HepG2 (cell line): Measurements from ENCODE around the gene SIGLEC6. TPM values are rescaled to one million over a fixed set of nuclear protein-coding genes. Genes with fewer than 3 reads are reported as not detected.
A peak's percentile ranks its signal among the peaks of the same experiment; 100 is the strongest.

Experiments used
- ATAC-seq: fragments of 200-7000 bp; cut with Tn5 transposase; 3 replicates; pipeline ENCODE4 v1.9.1; 2020; ENCODE audit warnings: mild to moderate bottlenecking, moderate library complexity
- BruUV-seq: library from RNA; stranded (reverse); fragments of 400-500 nt; replicated peaks from 2 replicates; lab custom pipeline; 2021; lab: Mats Ljungman, UMichigan
- CTCF ChIA-PET: fragments of 300-600 bp; formaldehyde crosslinking; extraction: SDS; loops from one replicate; lab custom pipeline; 2021; ENCODE audit warnings: low total read pairs, inconsistent platforms, low intra/inter-chr PET ratio; lab: Yijun Ruan, JAX
- POLR2A ChIA-PET: fragments of 350-600 bp; sonication (Branson Sonifier 250); formaldehyde crosslinking; loops from one replicate; lab custom pipeline; 2020; ENCODE audit warnings: antibody characterized with exemption, inconsistent platforms; lab: Yijun Ruan, JAX
- DNase-seq: peaks from one replicate; pipeline ENCODE4 v3.0.0-alpha.2; 2015; ENCODE audit warnings: low spot score
- FAIRE-seq: peaks from 3 replicates; lab custom pipeline; 2011; peaks lifted over from hg19 to GRCh38; lab: Jason Lieb, UNC
- H2AFZ ChIP-seq: one replicate; pipeline ENCODE4 v1.6.1; 2011; ENCODE audit warnings: low read length, inconsistent platforms
- H3K27ac ChIP-seq: fragments of 300-600 bp; 3 replicates; pipeline ENCODE4 v1.8.0; 2011; ENCODE audit warnings: mixed run types, mild to moderate bottlenecking, mixed read lengths, low read length, inconsistent platforms; ENCODE audit not compliant: insufficient read depth; ENCODE audit errors: extremely low read length
- H3K27me3 ChIP-seq, 2 experiments: fragments of 200-600 bp in 1 of 2; 2 replicates in 1 of 2; 3 replicates in 1 of 2; pipeline versions ENCODE4 v1.6.0 to v1.8.0; 2011; ENCODE audit warnings: low read length in 2 of 2, mild to moderate bottlenecking in 2 of 2, moderate library complexity in 2 of 2, inconsistent platforms in 1 of 2; ENCODE audit not compliant: insufficient read depth in 2 of 2, control insufficient read depth in 1 of 2
- H3K36me3 ChIP-seq, 2 experiments: fragments of 200-600 bp in 1 of 2; replicated peaks in 1 of 2; 2 replicates in 1 of 2; 3 replicates in 1 of 2; pipeline versions ENCODE4 v1.5.1 to v1.8.0; 2011; ENCODE audit warnings: low read length in 2 of 2, inconsistent platforms in 1 of 2; ENCODE audit not compliant: insufficient read depth in 2 of 2, control insufficient read depth in 1 of 2
- H3K4me1 ChIP-seq: 2 replicates; pipeline ENCODE4 v1.5.1; 2012; ENCODE audit warnings: low read length, inconsistent platforms; ENCODE audit not compliant: insufficient read depth
- H3K4me2 ChIP-seq: 2 replicates; pipeline ENCODE4 v1.6.0; 2011; ENCODE audit warnings: low read depth, low read length, inconsistent platforms
- H3K4me3 ChIP-seq, 3 experiments: fragments of 200-600 bp in 1 of 3; sonication (generic), shearing (Covaris generic) in 1 of 3; replicated peaks in 1 of 3; 2 replicates each; pipeline ENCODE4 v1.5.1; 2011 to 2016; ENCODE audit warnings: low read length in 3 of 3, inconsistent platforms in 2 of 3, low read depth in 2 of 3, mild to moderate bottlenecking in 2 of 3, control low read depth in 1 of 3, mixed read lengths in 1 of 3; ENCODE audit not compliant: insufficient read depth in 1 of 3
- H3K79me2 ChIP-seq: one replicate; pipeline ENCODE4 v1.6.1; 2011; ENCODE audit warnings: low read length, inconsistent platforms; ENCODE audit not compliant: insufficient read depth
- H3K9ac ChIP-seq: 2 replicates; pipeline ENCODE4 v1.6.0; 2011; ENCODE audit warnings: mild to moderate bottlenecking, low read depth, low read length, inconsistent platforms; ENCODE audit not compliant: insufficient read depth
- H3K9me3 ChIP-seq: 2 replicates; pipeline ENCODE4 v1.5.1; 2012; ENCODE audit warnings: mild to moderate bottlenecking, low read length
- H4K20me1 ChIP-seq: 2 replicates; pipeline ENCODE4 v1.6.0; 2011; ENCODE audit warnings: inconsistent platforms, mild to moderate bottlenecking, low read length, moderate library complexity; ENCODE audit not compliant: insufficient read depth
- KIAA2018 ChIP-seq: sonication (generic); formaldehyde crosslinking; IDR thresholded peaks from 2 replicates; pipeline ENCODE4 v1.5.0; 2020; ENCODE audit warnings: mild to moderate bottlenecking, missing genetic modification reagents, borderline replicate concordance
- LRRFIP1 ChIP-seq: sonication (generic); formaldehyde crosslinking; conservative IDR thresholded peaks from 2 replicates; pipeline ENCODE4 v1.4.0; 2020; ENCODE audit warnings: missing genetic modification reagents
- MATR3 ChIP-seq: sonication (generic); formaldehyde crosslinking; IDR thresholded peaks from 2 replicates; pipeline ENCODE4 v1.4.0; 2020; ENCODE audit warnings: missing genetic modification reagents
- NBN ChIP-seq: fragments of 450-650 bp; conservative IDR thresholded peaks from 2 replicates; pipeline ENCODE4 v1.6.1; 2017
- NR2C2 ChIP-seq: sonication (generic); formaldehyde crosslinking; IDR thresholded peaks from 2 replicates; pipeline ENCODE4 v1.4.0; 2020; ENCODE audit warnings: missing genetic modification reagents, mild to moderate bottlenecking, moderate library complexity, borderline replicate concordance
- PAF1 ChIP-seq: IDR thresholded peaks from 2 replicates; pipeline ENCODE4 v1.6.1; 2016; ENCODE audit warnings: missing genetic modification reagents, missing compliant biosample characterization
- SNRNP70 ChIP-seq: fragments of 200-400 bp; formaldehyde crosslinking; IDR thresholded peaks from 2 replicates; pipeline ENCODE4 v1.6.1; 2017; ENCODE audit warnings: mild to moderate bottlenecking, low read depth, low read length, moderate library complexity
- SP140L ChIP-seq: sonication (generic); formaldehyde crosslinking; IDR thresholded peaks from 2 replicates; pipeline ENCODE4 v1.4.0; 2020; ENCODE audit warnings: missing genetic modification reagents, borderline replicate concordance
- ZKSCAN5 ChIP-seq: sonication (generic); formaldehyde crosslinking; IDR thresholded peaks from 2 replicates; pipeline ENCODE4 v1.5.1; 2020; ENCODE audit warnings: mild to moderate bottlenecking, missing genetic modification reagents
- ZNF3 ChIP-seq: IDR thresholded peaks from 2 replicates; pipeline ENCODE4 v1.7.0; 2017; ENCODE audit warnings: inconsistent platforms
- ZNF430 ChIP-seq: sonication (generic); formaldehyde crosslinking; IDR thresholded peaks from 2 replicates; pipeline ENCODE4 v1.9.0; 2021; ENCODE audit warnings: mild to moderate bottlenecking, missing genetic modification reagents
- ZNF629 ChIP-seq: sonication (generic); formaldehyde crosslinking; conservative IDR thresholded peaks from 2 replicates; pipeline ENCODE4 v1.5.0; 2020; ENCODE audit warnings: missing genetic modification reagents
- ZNF891 ChIP-seq: sonication (generic); formaldehyde crosslinking; IDR thresholded peaks from 2 replicates; pipeline ENCODE4 v1.5.0; 2020; ENCODE audit warnings: mild to moderate bottlenecking, missing genetic modification reagents
- WGBS: methylation state at CpG from one replicate; pipeline ENCODE4 v1.1.6; 2017; ENCODE audit warnings: low lambda C conversion rate; 5-methylcytosine and 5-hydroxymethylcytosine counted together
- in situ Hi-C: cut with HindIII; loops from 2 replicates; pipeline ENCODE4 v1.10.0; 2017; ENCODE audit warnings: low pct_unique_long_range_greater_than_20kb; ENCODE audit not compliant: extremely low pct_ligation_motif_present
- intact Hi-C: fragments of 100-400 bp; cut with micrococcal nuclease; formaldehyde crosslinking; loops from one replicate; pipeline ENCODE4 v1.10.0; 2022; ENCODE audit not compliant: unreplicated experiment
- polyA plus RNA-seq, 8 experiments: library from polyadenylated mRNA; depleted of rRNA in 3 of 8; stranded (reverse) in 7 of 8; unstranded in 1 of 8; fragments of >200 nt; fragmentation: Illumina TruSeq in 4 of 8; extraction: Trizol in 4 of 8; gene quantifications; 2 replicates each; pipeline versions ENCODE4 v1.2.1 to v1.2.3, GENCODE V29; 2011 to 2016; ENCODE audit warnings: low read depth in 4 of 8, missing spikeins in 1 of 8, mixed read lengths in 1 of 8; ENCODE audit not compliant: insufficient read depth in 1 of 8
- total RNA-seq, 5 experiments: library from RNA; depleted of rRNA; stranded (reverse); fragments of >200 nt; fragmentation: Illumina TruSeq; extraction: Trizol; gene quantifications; 2 replicates each; pipeline ENCODE4 v1.2.3, GENCODE V29; 2016; ENCODE audit warnings: low read depth in 1 of 5
- TF ChIP-seq, protein P1 (sequence below): sonication (generic); formaldehyde crosslinking; IDR thresholded peaks from 2 replicates; pipeline ENCODE4 v1.5.0; 2020; ENCODE audit warnings: missing genetic modification reagents

Gene SIGLEC6
- total and polyA plus RNA-seq, 2 of the 13 experiments (the other 11 are each of a cell fraction or from before 2014, with no cell fraction given), result not detected

DNA sequence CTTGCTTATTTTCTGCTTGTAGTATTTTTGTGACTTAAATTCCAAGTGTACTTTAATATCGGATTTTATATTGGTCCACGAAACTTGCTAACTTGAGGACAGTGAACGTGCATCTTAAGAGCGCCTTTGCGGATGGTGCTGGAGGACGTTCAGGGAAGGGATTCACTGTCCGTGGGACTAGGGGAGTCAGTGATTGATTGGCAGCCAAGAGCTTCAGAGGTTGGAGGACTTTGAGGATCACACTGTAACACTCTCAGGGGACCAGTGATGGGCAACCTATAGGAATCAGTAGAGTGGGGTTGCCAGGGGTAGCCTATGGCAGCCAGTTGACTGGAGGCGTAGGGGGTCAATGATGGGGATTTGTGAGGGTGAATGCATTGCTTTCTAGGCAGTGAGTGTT, 40.1 kb upstream of the SIGLEC6 start:
- TF ChIP-seq LRRFIP1 (CRISPR knock-in tag) (no peak), KIAA2018 (CRISPR knock-in tag) (no peak), ZNF891 (no peak), ZNF629 (CRISPR knock-in tag) (no peak), MATR3 (CRISPR knock-in tag) (no peak), NBN (no peak), SNRNP70 (no peak), SP140L (CRISPR knock-in tag) (no peak), ZNF430 (CRISPR knock-in tag) (no peak), ZNF3 (CRISPR knock-in tag) (no peak), ZKSCAN5 (no peak), PAF1 (no peak), NR2C2 (no peak)
- TF ChIP-seq, protein P1, sequence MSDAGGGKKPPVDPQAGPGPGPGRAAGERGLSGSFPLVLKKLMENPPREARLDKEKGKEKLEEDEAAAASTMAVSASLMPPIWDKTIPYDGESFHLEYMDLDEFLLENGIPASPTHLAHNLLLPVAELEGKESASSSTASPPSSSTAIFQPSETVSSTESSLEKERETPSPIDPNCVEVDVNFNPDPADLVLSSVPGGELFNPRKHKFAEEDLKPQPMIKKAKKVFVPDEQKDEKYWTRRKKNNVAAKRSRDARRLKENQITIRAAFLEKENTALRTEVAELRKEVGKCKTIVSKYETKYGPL (CRISPR knock-in tag), result no peak
- in situ Hi-C loops, result no loop called here
- Histone ChIP-seq H3K4me2 (peak overlapping the region; percentile 80), H3K36me3 (no peaks in the 10 kb centered on the region), H3K4me1 (peaks cover 9% of the 10 kb centered on the region), H4K20me1 (no peaks in the 10 kb centered on the region), H3K27ac (no peak overlapping the region), H3K79me2 (no peaks in the 10 kb centered on the region), H3K9ac (peak overlapping the region; percentile 64; the same call in 1 of the 2 replicates), H2AFZ (no peak overlapping the region), H3K9me3 (no peaks in the 10 kb centered on the region), H3K27me3 (peaks cover 0 to under 1% of the 10 kb centered on the region in 2 experiments; a peak in 1 of 5 replicates), H3K4me3 (peak overlapping the region; percentile 65 to 75 (median 70))
- ChIA-PET CTCF (no interaction called here), POLR2A (no interaction called here)
- FAIRE-seq (no peak), ATAC-seq (no peak), DNase-seq (no peak)
- WGBS, result 45% methylated on average over 8 of the region's 8 CpGs
- TSS peak; percentile 57 for BruUV-seq
- intact Hi-C loops, result no loop called here
